Measurements from ENCODE around the gene APOO. TPM values are rescaled to one million over a fixed set of nuclear protein-coding genes. Genes with fewer than 3 reads are reported as not detected.
"Not testable (repeated sequence)": the region's sequence is repeated elsewhere in the genome, so short reads cannot be mapped to it uniquely, and the experiment has no call there.

The APOO gene
- polyA plus RNA-seq, 4 donors = 35.3 to 43.1 (median 40.8) TPM

- no peak for DNase-seq (ENCODE audit: low read depth in 4 of 4, low spot score in 3 of 4)
Measured at GRCh38 chrX:23864742-23865326, 42.9 kb downstream of the APOO start.

GRCh38 chrX:23861952-23862351, 45.8 kb downstream of the APOO start:
- DNase-seq (ENCODE audit: low read depth in 4 of 4, low spot score in 3 of 4) = not testable (repeated sequence)

- no peak for DNase-seq (ENCODE audit: low read depth in 4 of 4, low spot score in 3 of 4)
Measured at GRCh38 chrX:23861215-23861896, 46.4 kb downstream of the APOO start.

- DNase-seq (ENCODE audit: low read depth in 4 of 4, low spot score in 3 of 4) = not testable (repeated sequence)
Measured at GRCh38 chrX:23859238-23859637, 48.5 kb downstream of the APOO start.

DNA sequence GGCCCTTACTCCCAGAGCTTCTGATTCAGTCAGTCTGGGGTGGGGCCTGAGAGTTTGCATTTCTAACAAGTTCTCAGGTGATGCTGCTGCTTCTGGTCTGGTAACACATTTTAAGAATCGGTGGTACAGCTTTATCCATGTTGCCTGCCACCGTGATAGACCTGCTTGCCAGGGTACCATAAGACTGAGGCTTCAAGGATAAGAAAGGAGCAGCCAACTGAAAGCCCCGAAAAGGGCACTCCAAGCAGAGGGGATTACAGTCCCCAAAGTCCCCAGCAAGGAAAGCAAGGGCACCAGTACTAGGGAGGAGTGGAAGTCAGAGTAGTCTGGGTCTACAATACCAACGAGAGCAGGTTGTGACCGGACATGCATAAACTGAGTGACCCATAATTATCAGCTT, 49.8 kb downstream of the APOO start:
- DNase-seq (ENCODE audit: low read depth in 4 of 4, low spot score in 3 of 4) = no peak

- no peak for DNase-seq (ENCODE audit: low read depth in 4 of 4, low spot score in 3 of 4)
Measured at GRCh38 chrX:23857363-23857762, 50.4 kb downstream of the APOO start.

GRCh38 chrX:23855569-23855968, 52.2 kb downstream of the APOO start:
- DNase-seq (ENCODE audit: low read depth in 4 of 4, low spot score in 3 of 4) = no peak

DNA sequence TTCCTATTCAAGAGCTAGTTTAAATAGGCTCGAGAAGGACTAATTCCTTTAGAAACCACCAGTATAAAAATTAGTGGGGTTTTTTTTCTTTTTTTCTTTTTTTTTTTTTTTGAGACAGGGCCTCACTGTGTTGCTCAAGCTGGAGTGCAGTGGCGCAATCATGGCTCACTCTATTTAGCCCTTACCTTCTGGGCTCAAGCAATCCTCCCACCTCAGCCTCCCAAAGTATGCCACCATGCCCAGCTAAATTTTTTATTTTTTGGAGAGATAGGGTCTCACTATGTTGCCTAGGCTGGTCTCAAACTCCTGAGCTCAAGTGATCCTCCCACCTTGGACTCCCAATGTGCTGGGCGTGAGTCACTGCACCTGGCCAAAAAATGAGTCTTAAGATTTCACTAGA, 52.8 kb downstream of the APOO start:
- DNase-seq (ENCODE audit: low read depth in 4 of 4, low spot score in 3 of 4) = no peak

DNA sequence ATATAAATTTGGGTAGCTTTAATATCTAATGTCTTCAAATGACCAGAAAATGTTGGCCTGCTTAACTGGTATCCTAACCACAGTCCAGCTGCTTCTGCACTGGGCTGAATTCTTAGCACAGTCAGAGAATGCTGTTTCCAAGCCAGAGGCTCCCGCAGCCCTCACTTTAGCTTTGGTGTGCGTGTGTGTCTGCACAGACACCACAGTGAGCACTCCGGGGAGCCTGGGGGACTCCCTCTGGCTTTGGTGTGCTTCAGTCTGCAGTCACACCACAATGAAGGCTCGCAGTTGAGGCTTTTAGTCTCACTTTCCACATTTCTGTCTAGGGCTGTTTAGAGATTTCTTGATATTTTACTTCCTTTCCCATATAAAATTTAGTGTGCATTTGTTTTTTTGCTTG, 53.6 kb downstream of the APOO start:
- DNase-seq (ENCODE audit: low read depth in 4 of 4, low spot score in 3 of 4) = no peak

GRCh38 chrX:23851544-23851943, 56.2 kb downstream of the APOO start:
- no peak for DNase-seq (ENCODE audit: low read depth in 4 of 4, low spot score in 3 of 4)

DNA sequence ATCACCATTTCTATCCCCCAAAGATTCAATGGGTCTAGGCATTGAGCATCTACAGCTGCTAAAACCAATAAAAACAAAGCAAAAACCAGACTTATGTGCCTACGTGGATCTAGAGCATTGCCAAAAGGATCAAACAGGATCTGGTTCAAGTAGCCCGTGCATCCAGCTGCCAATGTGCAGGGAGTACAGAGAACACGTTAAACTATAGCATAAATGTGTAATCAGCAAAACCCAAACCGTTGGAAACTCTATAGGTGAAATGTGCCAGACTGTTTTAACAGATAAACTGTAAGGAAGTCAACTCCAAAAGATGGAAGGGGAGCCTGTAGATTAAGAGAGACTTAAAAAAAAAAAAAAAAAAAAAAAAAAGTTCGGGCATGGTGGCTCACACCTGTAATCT, 58.5 kb downstream of the APOO start:
- DNase-seq (ENCODE audit: low read depth in 4 of 4, low spot score in 3 of 4) = no peak

DNA sequence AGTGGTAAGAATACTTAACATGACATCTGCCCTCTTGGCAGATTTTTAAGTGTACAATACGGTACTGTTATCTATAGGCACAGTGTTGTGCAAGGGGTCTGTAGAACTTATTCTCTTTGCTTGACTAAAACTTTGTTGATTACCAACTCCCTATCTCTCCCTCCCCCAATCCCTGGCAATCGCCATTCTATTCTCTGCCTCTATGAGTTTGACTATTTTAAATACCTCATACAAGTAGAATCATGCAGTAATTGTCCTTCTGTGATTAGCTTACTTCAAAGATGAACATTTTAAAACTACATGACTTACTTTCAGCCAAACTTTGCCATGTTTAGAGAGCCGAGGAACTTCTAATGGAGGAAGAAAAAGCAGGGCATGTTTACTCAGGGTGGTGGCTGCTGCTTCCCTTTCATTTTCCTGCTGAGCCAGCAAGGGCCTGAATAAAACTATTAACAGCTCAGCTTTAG, 62.4 kb downstream of the APOO start:
- no peak for DNase-seq (ENCODE audit: low read depth in 4 of 4, low spot score in 3 of 4)

DNA sequence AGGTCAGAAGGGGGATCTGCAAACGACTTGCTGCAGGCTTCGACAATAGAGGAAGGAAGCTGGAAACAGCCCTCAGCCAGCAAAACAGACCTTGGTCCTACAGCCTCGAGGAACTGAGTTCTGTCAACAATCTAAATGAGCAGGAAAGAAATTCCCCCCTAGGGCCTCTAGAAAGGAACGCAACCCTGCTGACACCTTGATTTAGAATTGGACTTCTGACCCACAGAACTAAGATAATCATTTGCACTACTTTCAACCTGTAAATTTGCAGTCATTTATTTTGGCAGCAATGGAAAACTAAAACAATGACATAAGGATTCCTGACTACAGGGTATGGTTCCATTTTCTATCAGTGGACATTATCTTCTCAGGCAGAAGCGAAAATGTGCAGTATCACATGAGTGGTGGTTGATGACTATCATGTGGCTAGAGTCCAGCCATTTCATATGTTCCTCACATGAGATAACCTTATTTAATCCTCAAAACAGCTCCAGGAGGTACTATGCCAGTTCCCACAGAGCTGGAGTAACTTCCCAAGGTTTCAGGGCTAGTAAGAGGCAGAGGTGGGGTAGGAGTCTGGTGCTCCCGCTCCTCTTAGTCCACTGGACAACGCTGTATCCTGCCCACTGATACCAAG, 63.1 kb downstream of the APOO start:
- DNase-seq (ENCODE audit: low read depth in 4 of 4, low spot score in 3 of 4) = no peak

DNA sequence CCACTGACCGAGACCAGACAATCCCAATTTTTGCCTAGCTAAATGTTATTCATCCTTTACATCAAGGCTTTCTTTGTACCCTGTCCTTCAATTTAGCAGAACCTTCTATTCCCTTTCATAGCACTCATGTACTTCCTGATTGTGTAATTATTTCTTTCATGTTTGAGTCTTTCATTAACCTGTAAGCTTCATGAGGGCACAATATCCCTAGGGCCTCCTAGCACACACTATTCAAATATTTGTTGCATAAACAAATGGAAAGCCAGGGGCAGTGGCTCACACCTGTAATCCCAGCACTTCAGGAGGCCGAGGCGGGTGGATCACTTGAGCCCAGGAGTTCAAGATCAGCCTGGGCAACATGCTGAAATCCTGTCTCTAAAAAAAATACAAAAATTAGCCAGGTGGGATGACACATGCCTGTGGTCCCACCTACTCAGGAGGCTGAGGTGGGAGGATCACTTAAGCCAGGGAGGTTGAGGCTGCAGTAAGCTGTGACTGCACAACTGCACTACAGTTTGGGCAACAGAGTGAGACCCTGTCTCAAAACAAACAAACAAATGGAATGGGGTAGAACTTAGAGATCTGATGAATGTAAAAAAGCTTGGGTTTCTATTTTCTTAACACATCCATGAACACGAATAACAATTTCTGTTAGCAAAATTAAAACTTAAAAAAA, 65.8 kb downstream of the APOO start:
- no peak for DNase-seq (ENCODE audit: low read depth in 4 of 4, low spot score in 3 of 4)

DNA sequence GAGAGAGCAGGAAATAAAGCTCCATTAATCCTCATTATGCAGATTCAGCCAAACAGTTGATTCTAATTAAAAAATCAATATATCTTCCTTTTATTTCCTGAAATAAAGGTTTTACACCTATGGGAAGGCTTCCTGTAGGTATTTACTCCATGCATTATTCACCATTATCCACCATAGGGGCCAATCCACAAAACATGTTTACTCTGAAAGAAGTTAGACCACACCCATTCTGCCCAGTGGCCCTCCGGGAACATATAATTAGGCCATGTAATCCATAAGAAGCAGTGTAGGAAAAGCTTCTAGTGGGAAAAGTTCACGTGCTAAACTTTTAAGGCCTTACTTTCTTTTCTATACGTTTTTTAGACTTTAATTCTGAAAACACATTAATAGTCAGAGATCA, 67.1 kb downstream of the APOO start:
- DNase-seq (ENCODE audit: low read depth in 4 of 4, low spot score in 3 of 4) = no peak

GRCh38 chrX:23838953-23839352, 68.8 kb downstream of the APOO start:
- no peak for DNase-seq (ENCODE audit: low read depth in 4 of 4, low spot score in 3 of 4)

GRCh38 chrX:23832721-23833120, 75.0 kb downstream of the APOO start:
- DNase-seq (ENCODE audit: low read depth in 4 of 4, low spot score in 3 of 4) = no peak

GRCh38 chrX:23828881-23829280, 78.9 kb downstream of the APOO start:
- DNase-seq (ENCODE audit: low read depth in 4 of 4, low spot score in 3 of 4) = no peak

- DNase-seq (ENCODE audit: low read depth in 4 of 4, low spot score in 3 of 4) = no peak
Measured at GRCh38 chrX:23826653-23827052, 81.1 kb downstream of the APOO start.

DNA sequence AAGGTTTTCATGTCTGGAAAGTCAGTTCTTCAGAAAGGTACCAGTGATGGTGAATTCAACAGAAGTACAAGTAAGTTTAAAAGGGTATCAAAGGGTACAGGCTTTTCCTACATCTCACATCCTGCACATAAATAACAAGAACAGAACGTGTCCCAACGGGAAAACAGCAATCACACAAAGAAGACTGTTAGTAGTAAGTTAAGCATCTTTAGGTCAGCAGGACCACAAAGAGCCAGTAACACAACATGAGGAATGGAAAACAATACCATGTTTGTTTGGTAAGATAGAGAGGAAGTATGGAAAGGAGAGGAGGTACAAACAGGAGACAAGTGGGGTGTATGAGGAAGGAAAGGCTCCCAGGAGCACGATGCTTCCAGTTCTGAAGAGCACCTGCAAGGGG, 81.5 kb downstream of the APOO start:
- no peak for DNase-seq (ENCODE audit: low read depth in 4 of 4, low spot score in 3 of 4)

- DNase-seq (ENCODE audit: low read depth in 4 of 4, low spot score in 3 of 4) = no peak
Measured at GRCh38 chrX:23825675-23826074, 82.1 kb downstream of the APOO start.

GRCh38 chrX:23822841-23823240, 84.9 kb downstream of the APOO start:
- no peak for DNase-seq (ENCODE audit: low read depth in 4 of 4, low spot score in 3 of 4)
